DND-41 (cell line): Measurements from ENCODE around the gene RADIL.

Experiments used
- ATAC-seq: fragments of 200-7000 bp; cut with Tn5 transposase; 3 replicates; pipeline ENCODE4 v1.9.1; 2021; ENCODE audit warnings: low read depth; ENCODE audit not compliant: insufficient read depth
- DNase-seq: peaks from one replicate; pipeline ENCODE4 v3.0.0-alpha.2; 2020
- H2AFZ ChIP-seq: 2 replicates; pipeline ENCODE4 v1.6.0; 2012; ENCODE audit warnings: low read depth, low read length
- H3K27ac ChIP-seq: 2 replicates; pipeline ENCODE4 v1.5.1; 2012; ENCODE audit warnings: low read length, inconsistent platforms
- H3K27me3 ChIP-seq: fragments of 200-600 bp; sonication (generic); 2 replicates; pipeline ENCODE4 v1.6.0; 2012; ENCODE audit warnings: low read length, mild to moderate bottlenecking, inconsistent platforms; ENCODE audit not compliant: insufficient read depth, poor library complexity
- H3K36me3 ChIP-seq: 2 replicates; pipeline ENCODE4 v1.5.1; 2012; ENCODE audit warnings: low read length, inconsistent platforms; ENCODE audit not compliant: insufficient read depth
- H3K4me1 ChIP-seq: 2 replicates; pipeline ENCODE4 v1.5.1; 2012; ENCODE audit warnings: mild to moderate bottlenecking, low read length; ENCODE audit not compliant: insufficient read depth
- H3K4me2 ChIP-seq: 2 replicates; pipeline ENCODE4 v1.6.0; 2012; ENCODE audit warnings: mild to moderate bottlenecking, moderate library complexity, low read length, inconsistent platforms; ENCODE audit not compliant: insufficient read depth
- H3K4me3 ChIP-seq, 2 experiments: fragments of 200-600 bp in 1 of 2; shearing (Covaris generic) in 1 of 2; 2 replicates each; pipeline ENCODE4 v1.5.1; 2012 to 2016; ENCODE audit warnings: inconsistent platforms in 2 of 2, low read length in 2 of 2, mild to moderate bottlenecking in 2 of 2, low read depth in 1 of 2, moderate library complexity in 1 of 2
- H3K79me2 ChIP-seq: 2 replicates; pipeline ENCODE4 v1.6.0; 2012; ENCODE audit warnings: low read length, inconsistent platforms; ENCODE audit not compliant: insufficient read depth
- H3K9ac ChIP-seq: 2 replicates; pipeline ENCODE4 v1.6.0; 2012; ENCODE audit warnings: low read depth, mild to moderate bottlenecking, inconsistent platforms, low read length, moderate library complexity
- H3K9me3 ChIP-seq: 2 replicates; pipeline ENCODE4 v1.5.1; 2012; ENCODE audit warnings: low read length, moderate library complexity, mild to moderate bottlenecking, inconsistent platforms; ENCODE audit not compliant: insufficient read depth, severe bottlenecking
- H4K20me1 ChIP-seq: 2 replicates; pipeline ENCODE4 v1.6.0; 2012; ENCODE audit warnings: low read length; ENCODE audit not compliant: insufficient read depth
- CTCF ChIP-seq: IDR thresholded peaks from 2 replicates; pipeline ENCODE4 v1.5.1; 2012; ENCODE audit warnings: borderline replicate concordance, low read length, moderate library complexity, mild to moderate bottlenecking; ENCODE audit not compliant: poor library complexity, severe bottlenecking; ENCODE audit errors: extremely low read depth
- EZH2 ChIP-seq: IDR thresholded peaks from 3 replicates; pipeline ENCODE4 v1.6.1; 2012; ENCODE audit warnings: borderline replicate concordance, low read depth, mild to moderate bottlenecking, moderate library complexity, low read length, inconsistent platforms; ENCODE audit not compliant: severe bottlenecking

RADIL gene

GRCh38 chr7:4824120-4824775, 59.3 kb downstream of the RADIL start:
- Histone ChIP-seq H3K4me1 (no peaks in the 10 kb centered on the region), H4K20me1 (no peaks in the 10 kb centered on the region), H3K4me2 (no peak overlapping the region), H3K9me3 (no peaks in the 10 kb centered on the region), H3K27ac (no peak overlapping the region), H3K9ac (no peak overlapping the region), H3K4me3 (no peak overlapping the region), H2AFZ (no peak overlapping the region), H3K27me3 (no peaks in the 10 kb centered on the region), H3K36me3 (no peaks in the 10 kb centered on the region), H3K79me2 (no peaks in the 10 kb centered on the region)
- ATAC-seq: no peak
- TF ChIP-seq CTCF: no peak
- no peak for TF ChIP-seq EZH2
- DNase-seq: no peak

- no peaks in the 10 kb centered on the region for H3K27me3 ChIP-seq
- ATAC-seq: no peak
- no peak overlapping the region for H3K4me2 ChIP-seq
- no peaks in the 10 kb centered on the region for H4K20me1 ChIP-seq
- no peak overlapping the region for H3K27ac ChIP-seq
- H3K79me2 ChIP-seq: no peaks in the 10 kb centered on the region
- no peak for DNase-seq
- H3K36me3 ChIP-seq: no peaks in the 10 kb centered on the region
- no peaks in the 10 kb centered on the region for H3K9me3 ChIP-seq
- no peak overlapping the region for H3K4me3 ChIP-seq
- TF ChIP-seq EZH2 (no peak), CTCF (no peak)
- no peak overlapping the region for H2AFZ ChIP-seq
- no peaks in the 10 kb centered on the region for H3K4me1 ChIP-seq
- H3K9ac ChIP-seq: no peak overlapping the region
Measured at GRCh38 chr7:4823441-4824119, 59.9 kb downstream of the RADIL start.

GRCh38 chr7:4822677-4823076, 60.8 kb downstream of the RADIL start:
- Histone ChIP-seq H3K4me1 (no peaks in the 10 kb centered on the region), H3K4me3 (no peak overlapping the region), H3K9ac (no peak overlapping the region), H2AFZ (no peak overlapping the region), H3K9me3 (no peaks in the 10 kb centered on the region), H3K27ac (no peak overlapping the region), H3K79me2 (no peaks in the 10 kb centered on the region), H3K4me2 (no peak overlapping the region), H4K20me1 (no peaks in the 10 kb centered on the region), H3K36me3 (no peaks in the 10 kb centered on the region), H3K27me3 (no peaks in the 10 kb centered on the region)
- TF ChIP-seq EZH2 (no peak), CTCF (no peak)
- no peak for DNase-seq
- no peak for ATAC-seq
